ENCODE results near the gene PEX10.

DNA sequence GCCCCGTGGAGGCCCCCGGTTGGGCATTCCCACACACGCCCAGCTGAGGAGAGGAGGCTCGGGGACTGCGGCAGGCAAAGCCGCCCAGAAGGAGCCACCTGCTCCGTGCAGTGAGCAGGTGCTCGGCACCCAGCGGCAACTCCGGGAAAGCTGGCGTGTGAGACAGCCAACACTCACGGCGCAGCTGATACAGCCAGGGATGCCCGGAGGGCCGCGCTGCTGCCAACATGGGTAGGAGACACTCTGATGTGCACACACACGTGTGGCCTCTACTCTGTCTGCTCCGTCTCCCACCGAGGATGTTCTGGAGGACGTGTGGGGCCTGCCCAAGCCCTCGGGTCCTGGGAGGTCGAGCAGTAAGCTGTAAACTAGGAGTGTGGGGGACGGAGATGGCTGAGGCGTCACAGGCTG is 33.9 kb downstream of the PEX10 start:
- TF ChIP-seq, protein P1, sequence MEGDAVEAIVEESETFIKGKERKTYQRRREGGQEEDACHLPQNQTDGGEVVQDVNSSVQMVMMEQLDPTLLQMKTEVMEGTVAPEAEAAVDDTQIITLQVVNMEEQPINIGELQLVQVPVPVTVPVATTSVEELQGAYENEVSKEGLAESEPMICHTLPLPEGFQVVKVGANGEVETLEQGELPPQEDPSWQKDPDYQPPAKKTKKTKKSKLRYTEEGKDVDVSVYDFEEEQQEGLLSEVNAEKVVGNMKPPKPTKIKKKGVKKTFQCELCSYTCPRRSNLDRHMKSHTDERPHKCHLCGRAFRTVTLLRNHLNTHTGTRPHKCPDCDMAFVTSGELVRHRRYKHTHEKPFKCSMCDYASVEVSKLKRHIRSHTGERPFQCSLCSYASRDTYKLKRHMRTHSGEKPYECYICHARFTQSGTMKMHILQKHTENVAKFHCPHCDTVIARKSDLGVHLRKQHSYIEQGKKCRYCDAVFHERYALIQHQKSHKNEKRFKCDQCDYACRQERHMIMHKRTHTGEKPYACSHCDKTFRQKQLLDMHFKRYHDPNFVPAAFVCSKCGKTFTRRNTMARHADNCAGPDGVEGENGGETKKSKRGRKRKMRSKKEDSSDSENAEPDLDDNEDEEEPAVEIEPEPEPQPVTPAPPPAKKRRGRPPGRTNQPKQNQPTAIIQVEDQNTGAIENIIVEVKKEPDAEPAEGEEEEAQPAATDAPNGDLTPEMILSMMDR (IDR thresholded peaks at IDR 0.05; ENCODE audit: low read length): no peak
- no peak for TF ChIP-seq EZH2phosphoT487 (IDR thresholded peaks at IDR 0.05; ENCODE audit: low read length)
